ENCODE results near the gene APOH. TPM values are rescaled to one million over a fixed set of nuclear protein-coding genes. Genes with fewer than 3 reads are reported as not detected.

APOH gene
- total and polyA plus RNA-seq, 9 of the 15 experiments (the other 6 are each of a cell fraction or from before 2014, with no cell fraction given), result 1.1 TPM; not detected in 8

DNA sequence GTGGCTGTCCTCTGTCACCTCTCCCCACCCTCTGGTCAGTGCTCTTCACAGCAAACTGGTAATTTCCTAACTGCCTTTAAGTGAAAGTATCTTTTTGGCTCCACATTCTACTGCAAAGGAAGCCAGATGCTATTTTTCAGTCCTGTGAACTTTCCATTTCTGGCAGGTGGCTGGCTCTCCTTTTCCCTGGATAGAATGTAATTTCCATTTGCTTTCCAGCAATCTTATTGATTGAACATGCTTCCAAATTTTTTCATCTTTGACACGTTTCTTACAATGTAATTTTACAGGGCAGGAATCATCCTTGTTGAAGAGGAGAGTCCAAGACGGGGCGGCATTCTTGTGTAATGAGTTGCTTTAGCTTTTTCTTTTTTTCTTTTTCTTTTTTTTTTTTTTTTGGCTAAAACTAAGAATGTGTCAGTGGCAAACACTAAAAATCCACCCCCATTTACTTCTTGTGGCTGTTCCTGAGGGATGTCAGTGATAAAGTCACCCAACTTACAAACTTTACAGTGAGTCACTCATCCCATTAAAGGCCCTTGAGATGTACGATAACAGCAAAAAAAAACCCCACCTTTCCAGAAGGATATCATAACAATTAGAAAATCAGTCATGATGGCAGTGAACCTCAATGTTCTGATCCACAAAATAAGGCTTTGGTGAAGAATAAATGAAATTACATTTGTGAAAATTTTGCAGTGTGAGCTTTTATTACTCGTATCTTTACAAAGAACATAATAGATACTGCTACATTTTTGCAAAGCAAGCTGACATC, 43.8 kb upstream of the APOH start (continued):
- TF ChIP-seq RAD51 (IDR thresholded peaks at IDR 0.05; ENCODE audit: borderline replicate concordance, low read depth) (no peak), CCAR2 (IDR thresholded peaks at IDR 0.05; ENCODE audit: low read depth, low read length) (no peak), ZKSCAN1 (IDR thresholded peaks at IDR 0.05; ENCODE audit: low read depth, low read length) (no peak), ZC3H4 (CRISPR knock-in tag; IDR thresholded peaks at IDR 0.05; ENCODE audit: borderline replicate concordance) (no peak), ZNF668 (CRISPR knock-in tag; IDR thresholded peaks at IDR 0.05) (no peak), IFI16 (CRISPR knock-in tag; IDR thresholded peaks at IDR 0.05) (no peak), BCL6 (CRISPR knock-in tag; IDR thresholded peaks at IDR 0.05) (no peak), RBM14 (IDR thresholded peaks at IDR 0.05; ENCODE audit: borderline replicate concordance, insufficient read depth, low read depth, low read length) (no peak), ARID1B (IDR thresholded peaks at IDR 0.05) (peak; percentile 69), STAG1 (CRISPR knock-in tag; IDR thresholded peaks at IDR 0.05; ENCODE audit: borderline replicate concordance) (no peak), CBX2 (IDR thresholded peaks at IDR 0.05; ENCODE audit: insufficient read depth, low read length, poor library complexity, severe bottlenecking) (no peak), RBM22 (IDR thresholded peaks at IDR 0.05; ENCODE audit: low read depth, low read length, poor library complexity, severe bottlenecking) (no peak), FOSL1 (tag; conservative IDR thresholded peaks at IDR 0.05) (peak; percentile 96), EGR1 (conservative IDR thresholded peaks at IDR 0.05) (peak; percentile 31), ZNF699 (CRISPR knock-in tag; IDR thresholded peaks at IDR 0.05; ENCODE audit: insufficient replicate concordance) (no peak), NFE2 (IDR thresholded peaks at IDR 0.05; ENCODE audit: low read depth) (no peak), FOS (IDR thresholded peaks at IDR 0.05; ENCODE audit: extremely low read depth, insufficient read length) (peak; percentile 47), ZNF707 (CRISPR knock-in tag; conservative IDR thresholded peaks at IDR 0.05) (no peak), DDX20 (tag; IDR thresholded peaks at IDR 0.05; ENCODE audit: low read depth) (no peak), PHB (CRISPR knock-in tag; IDR thresholded peaks at IDR 0.05) (no peak)
- TF ChIP-seq, protein P1, sequence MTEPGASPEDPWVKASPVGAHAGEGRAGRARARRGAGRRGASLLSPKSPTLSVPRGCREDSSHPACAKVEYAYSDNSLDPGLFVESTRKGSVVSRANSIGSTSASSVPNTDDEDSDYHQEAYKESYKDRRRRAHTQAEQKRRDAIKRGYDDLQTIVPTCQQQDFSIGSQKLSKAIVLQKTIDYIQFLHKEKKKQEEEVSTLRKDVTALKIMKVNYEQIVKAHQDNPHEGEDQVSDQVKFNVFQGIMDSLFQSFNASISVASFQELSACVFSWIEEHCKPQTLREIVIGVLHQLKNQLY (CRISPR knock-in tag; conservative IDR thresholded peaks at IDR 0.05), result no peak
- TF ChIP-seq, protein P2, sequence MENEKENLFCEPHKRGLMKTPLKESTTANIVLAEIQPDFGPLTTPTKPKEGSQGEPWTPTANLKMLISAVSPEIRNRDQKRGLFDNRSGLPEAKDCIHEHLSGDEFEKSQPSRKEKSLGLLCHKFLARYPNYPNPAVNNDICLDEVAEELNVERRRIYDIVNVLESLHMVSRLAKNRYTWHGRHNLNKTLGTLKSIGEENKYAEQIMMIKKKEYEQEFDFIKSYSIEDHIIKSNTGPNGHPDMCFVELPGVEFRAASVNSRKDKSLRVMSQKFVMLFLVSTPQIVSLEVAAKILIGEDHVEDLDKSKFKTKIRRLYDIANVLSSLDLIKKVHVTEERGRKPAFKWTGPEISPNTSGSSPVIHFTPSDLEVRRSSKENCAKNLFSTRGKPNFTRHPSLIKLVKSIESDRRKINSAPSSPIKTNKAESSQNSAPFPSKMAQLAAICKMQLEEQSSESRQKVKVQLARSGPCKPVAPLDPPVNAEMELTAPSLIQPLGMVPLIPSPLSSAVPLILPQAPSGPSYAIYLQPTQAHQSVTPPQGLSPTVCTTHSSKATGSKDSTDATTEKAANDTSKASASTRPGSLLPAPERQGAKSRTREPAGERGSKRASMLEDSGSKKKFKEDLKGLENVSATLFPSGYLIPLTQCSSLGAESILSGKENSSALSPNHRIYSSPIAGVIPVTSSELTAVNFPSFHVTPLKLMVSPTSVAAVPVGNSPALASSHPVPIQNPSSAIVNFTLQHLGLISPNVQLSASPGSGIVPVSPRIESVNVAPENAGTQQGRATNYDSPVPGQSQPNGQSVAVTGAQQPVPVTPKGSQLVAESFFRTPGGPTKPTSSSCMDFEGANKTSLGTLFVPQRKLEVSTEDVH (IDR thresholded peaks at IDR 0.05; ENCODE audit: low read depth, partially characterized antibody), result no peak
- TF ChIP-seq, protein P3, sequence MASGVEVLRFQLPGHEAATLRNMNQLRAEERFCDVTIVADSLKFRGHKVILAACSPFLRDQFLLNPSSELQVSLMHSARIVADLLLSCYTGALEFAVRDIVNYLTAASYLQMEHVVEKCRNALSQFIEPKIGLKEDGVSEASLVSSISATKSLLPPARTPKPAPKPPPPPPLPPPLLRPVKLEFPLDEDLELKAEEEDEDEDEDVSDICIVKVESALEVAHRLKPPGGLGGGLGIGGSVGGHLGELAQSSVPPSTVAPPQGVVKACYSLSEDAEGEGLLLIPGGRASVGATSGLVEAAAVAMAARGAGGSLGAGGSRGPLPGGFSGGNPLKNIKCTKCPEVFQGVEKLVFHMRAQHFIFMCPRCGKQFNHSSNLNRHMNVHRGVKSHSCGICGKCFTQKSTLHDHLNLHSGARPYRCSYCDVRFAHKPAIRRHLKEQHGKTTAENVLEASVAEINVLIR (CRISPR knock-in tag; IDR thresholded peaks at IDR 0.05), result no peak

Data from K562 (cell line).